Fibroblast of skin of back (primary cell): ENCODE data around the gene KIF26B.

Experiments used
- DNase-seq: peaks from one replicate; pipeline ENCODE4 v3.0.0-alpha.2; 2013

Gene KIF26B

GRCh38 chr1:245436407-245436806 is 281.6 kb downstream of the KIF26B start:
- DNase-seq, result no peak

GRCh38 chr1:245437369-245438062 is 282.7 kb downstream of the KIF26B start:
- no peak for DNase-seq

GRCh38 chr1:245440922-245441321 is 286.1 kb downstream of the KIF26B start:
- no peak for DNase-seq

- peak; percentile 20 for DNase-seq
Measured at GRCh38 chr1:245441689-245442088, 286.9 kb downstream of the KIF26B start.

GRCh38 chr1:245444147-245444828 is 289.5 kb downstream of the KIF26B start:
- no peak for DNase-seq

GRCh38 chr1:245444945-245445344 is 290.2 kb downstream of the KIF26B start:
- DNase-seq, result peak; percentile 23

- no peak for DNase-seq
Measured at GRCh38 chr1:245448531-245448930, 293.7 kb downstream of the KIF26B start.

GRCh38 chr1:245448975-245449431 is 294.2 kb downstream of the KIF26B start:
- no peak for DNase-seq

GRCh38 chr1:245453541-245453940 is 298.8 kb downstream of the KIF26B start:
- no peak for DNase-seq

- DNase-seq, result no peak
Measured at GRCh38 chr1:245454051-245454450, 299.3 kb downstream of the KIF26B start.

GRCh38 chr1:245457562-245457961 is 302.8 kb downstream of the KIF26B start:
- DNase-seq, result no peak

GRCh38 chr1:245458234-245458633 is 303.4 kb downstream of the KIF26B start:
- DNase-seq, result no peak

GRCh38 chr1:245458761-245459174 is 304.0 kb downstream of the KIF26B start:
- DNase-seq, result no peak

GRCh38 chr1:245459621-245460020 is 304.8 kb downstream of the KIF26B start:
- no peak for DNase-seq

- DNase-seq, result no peak
Measured at GRCh38 chr1:245461681-245462080, 306.9 kb downstream of the KIF26B start.

GRCh38 chr1:245462161-245462560 is 307.4 kb downstream of the KIF26B start:
- DNase-seq, result no peak

- DNase-seq, result no peak
Measured at GRCh38 chr1:245463392-245464165, 308.8 kb downstream of the KIF26B start.

- no peak for DNase-seq
Measured at GRCh38 chr1:245464290-245464689, 309.5 kb downstream of the KIF26B start.

GRCh38 chr1:245465666-245466065 is 310.9 kb downstream of the KIF26B start:
- no peak for DNase-seq

- no peak for DNase-seq
Measured at GRCh38 chr1:245466261-245466660, 311.5 kb downstream of the KIF26B start.

GRCh38 chr1:245467804-245468203 is 313.0 kb downstream of the KIF26B start:
- no peak for DNase-seq

- DNase-seq, result no peak
Measured at GRCh38 chr1:245469006-245469405, 314.2 kb downstream of the KIF26B start.

GRCh38 chr1:245469734-245470133 is 314.9 kb downstream of the KIF26B start:
- DNase-seq, result no peak
